Peyer's patch (tissue), 4 donors: ENCODE results near the gene CYB5R3.
"Not testable (repeated sequence)": the region's sequence is repeated elsewhere in the genome, so short reads cannot be mapped to it uniquely, and the experiment has no call there.

Experiments used
- POLR2A ChIP-seq, 2 donors: fragments of 450-650 bp; IDR thresholded peaks; one replicate each; pipeline ENCODE4 v1.5.1; 2017; ENCODE audit warnings: antibody characterized with exemption in 2 of 2, mild to moderate bottlenecking in 2 of 2, moderate library complexity in 2 of 2
- TF ChIP-seq, protein P1 (sequence below), 6 experiments: fragments of 450-650 bp in 4 of 6; fragments of 200-600 bp in 2 of 6; sonication (generic) in 1 of 6; IDR thresholded peaks; one replicate each; pipeline ENCODE4 v1.5.1; 2017 to 2019; ENCODE audit warnings: antibody characterized with exemption in 6 of 6, mild to moderate bottlenecking in 3 of 6, moderate library complexity in 1 of 6

GRCh38 chr22:42673071-42673470, 23.9 kb upstream of the CYB5R3 start:
- not testable (repeated sequence) for TF ChIP-seq POLR2A (IDR thresholded peaks at IDR 0.05)
- TF ChIP-seq, protein P1, sequence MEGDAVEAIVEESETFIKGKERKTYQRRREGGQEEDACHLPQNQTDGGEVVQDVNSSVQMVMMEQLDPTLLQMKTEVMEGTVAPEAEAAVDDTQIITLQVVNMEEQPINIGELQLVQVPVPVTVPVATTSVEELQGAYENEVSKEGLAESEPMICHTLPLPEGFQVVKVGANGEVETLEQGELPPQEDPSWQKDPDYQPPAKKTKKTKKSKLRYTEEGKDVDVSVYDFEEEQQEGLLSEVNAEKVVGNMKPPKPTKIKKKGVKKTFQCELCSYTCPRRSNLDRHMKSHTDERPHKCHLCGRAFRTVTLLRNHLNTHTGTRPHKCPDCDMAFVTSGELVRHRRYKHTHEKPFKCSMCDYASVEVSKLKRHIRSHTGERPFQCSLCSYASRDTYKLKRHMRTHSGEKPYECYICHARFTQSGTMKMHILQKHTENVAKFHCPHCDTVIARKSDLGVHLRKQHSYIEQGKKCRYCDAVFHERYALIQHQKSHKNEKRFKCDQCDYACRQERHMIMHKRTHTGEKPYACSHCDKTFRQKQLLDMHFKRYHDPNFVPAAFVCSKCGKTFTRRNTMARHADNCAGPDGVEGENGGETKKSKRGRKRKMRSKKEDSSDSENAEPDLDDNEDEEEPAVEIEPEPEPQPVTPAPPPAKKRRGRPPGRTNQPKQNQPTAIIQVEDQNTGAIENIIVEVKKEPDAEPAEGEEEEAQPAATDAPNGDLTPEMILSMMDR (IDR thresholded peaks at IDR 0.05): not testable (repeated sequence)
